Measurements from ENCODE around the gene DHRS7B. TPM values are rescaled to one million over a fixed set of nuclear protein-coding genes. Genes with fewer than 3 reads are reported as not detected.

Gene DHRS7B
- polyA plus RNA-seq, 1 donor (not counting 4 experiments of a cell fraction or from before 2014, with no cell fraction given): 33.8 TPM

DNA sequence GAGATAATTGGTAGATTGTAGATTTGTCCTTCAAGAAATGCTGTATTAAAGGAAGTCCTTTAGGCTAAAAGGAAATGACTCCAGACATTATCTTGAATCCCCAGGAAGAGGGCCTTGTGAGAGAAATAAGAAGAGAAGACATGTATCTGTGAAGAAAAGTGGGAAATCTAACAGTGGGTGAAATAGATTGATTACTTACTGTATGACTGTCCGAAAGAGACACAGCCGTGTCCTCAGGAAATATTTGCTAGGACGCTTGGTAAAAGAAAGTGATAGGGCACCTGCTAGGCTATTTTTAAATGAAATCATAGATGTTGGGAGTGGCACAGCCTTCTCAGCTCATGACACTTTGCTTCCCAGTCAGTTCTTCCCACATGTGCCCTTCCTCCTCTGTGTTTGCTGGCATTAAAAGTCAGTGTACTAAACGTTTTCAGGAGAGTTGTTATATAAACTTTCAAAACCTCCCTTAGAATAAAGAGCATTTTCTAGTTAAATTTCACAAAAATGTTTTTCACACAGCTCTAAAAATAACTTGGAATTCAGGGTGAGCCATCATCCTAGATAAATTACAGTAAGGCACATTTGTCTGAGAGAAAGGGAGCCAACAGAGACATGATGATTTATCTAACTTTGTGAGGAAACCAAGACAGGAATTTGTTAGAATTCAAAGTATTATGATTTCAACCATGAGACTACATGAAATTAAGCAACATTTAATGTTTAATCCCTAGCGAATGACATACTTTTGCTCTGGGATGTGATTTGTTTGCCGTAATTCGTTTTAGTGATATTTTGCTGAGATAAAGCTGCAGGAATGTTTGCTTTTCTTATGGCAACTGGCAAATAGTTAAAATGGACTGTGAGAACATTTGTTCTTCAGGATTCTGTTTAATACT is 35.0 kb downstream of the DHRS7B start:
- no peak overlapping the region for H3K27ac ChIP-seq (ENCODE audit: control insufficient read depth, insufficient read depth, low read length)
- TF ChIP-seq, protein P1, sequence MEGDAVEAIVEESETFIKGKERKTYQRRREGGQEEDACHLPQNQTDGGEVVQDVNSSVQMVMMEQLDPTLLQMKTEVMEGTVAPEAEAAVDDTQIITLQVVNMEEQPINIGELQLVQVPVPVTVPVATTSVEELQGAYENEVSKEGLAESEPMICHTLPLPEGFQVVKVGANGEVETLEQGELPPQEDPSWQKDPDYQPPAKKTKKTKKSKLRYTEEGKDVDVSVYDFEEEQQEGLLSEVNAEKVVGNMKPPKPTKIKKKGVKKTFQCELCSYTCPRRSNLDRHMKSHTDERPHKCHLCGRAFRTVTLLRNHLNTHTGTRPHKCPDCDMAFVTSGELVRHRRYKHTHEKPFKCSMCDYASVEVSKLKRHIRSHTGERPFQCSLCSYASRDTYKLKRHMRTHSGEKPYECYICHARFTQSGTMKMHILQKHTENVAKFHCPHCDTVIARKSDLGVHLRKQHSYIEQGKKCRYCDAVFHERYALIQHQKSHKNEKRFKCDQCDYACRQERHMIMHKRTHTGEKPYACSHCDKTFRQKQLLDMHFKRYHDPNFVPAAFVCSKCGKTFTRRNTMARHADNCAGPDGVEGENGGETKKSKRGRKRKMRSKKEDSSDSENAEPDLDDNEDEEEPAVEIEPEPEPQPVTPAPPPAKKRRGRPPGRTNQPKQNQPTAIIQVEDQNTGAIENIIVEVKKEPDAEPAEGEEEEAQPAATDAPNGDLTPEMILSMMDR (optimal IDR thresholded peaks at IDR 0.05 in 1 of 3, IDR thresholded peaks at IDR 0.05 in 1 of 3, conservative IDR thresholded peaks at IDR 0.05 in 1 of 3; ENCODE audit: extremely low read depth in 1 of 3, insufficient read depth in 2 of 3, low read length in 3 of 3): no peak
- TF ChIP-seq EZH2 (IDR thresholded peaks at IDR 0.05; ENCODE audit: low read length): no peak

DNA sequence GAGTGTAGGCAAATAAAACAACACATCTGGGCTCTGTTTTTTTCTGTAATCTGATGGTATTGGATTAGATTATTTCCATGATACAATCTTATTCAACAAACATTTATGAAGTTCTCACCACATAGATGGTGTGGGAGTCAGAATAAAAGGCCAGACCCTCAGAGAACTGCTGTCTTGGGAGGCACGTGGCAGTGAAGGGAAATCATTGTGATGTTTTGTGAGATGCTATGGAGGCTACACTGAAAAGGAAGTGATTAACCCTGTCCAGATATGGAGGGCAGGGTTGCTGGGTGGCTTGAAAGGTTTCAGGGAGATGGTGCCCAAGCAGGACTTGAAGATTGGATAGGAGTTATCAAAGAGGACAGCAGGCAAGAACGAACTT is 35.6 kb downstream of the DHRS7B start:
- Histone ChIP-seq H3K9me3 (ENCODE audit: control insufficient read depth, low read depth, low read length) (no peaks in the 10 kb centered on the region), H2AFZ (ENCODE audit: control insufficient read depth, low read length) (no peak overlapping the region), H3K9ac (ENCODE audit: control insufficient read depth, extremely low read depth, insufficient read depth, low read length) (no peak overlapping the region), H3K4me2 (ENCODE audit: control insufficient read depth, extremely low read depth, insufficient read depth, low read depth, low read length) (no peak overlapping the region), H3K27me3 (ENCODE audit: control insufficient read depth, extremely low read depth, insufficient read depth, low read length) (no peaks in the 10 kb centered on the region), H3K27ac (ENCODE audit: control insufficient read depth, insufficient read depth, low read length) (no peak overlapping the region), H3K36me3 (ENCODE audit: control insufficient read depth in 2 of 2, extremely low read depth in 1 of 2, insufficient read depth in 2 of 2, low read length in 2 of 2) (no peaks in the 10 kb centered on the region), H3K4me1 (ENCODE audit: control insufficient read depth, extremely low read depth, insufficient read depth, low read length) (no peaks in the 10 kb centered on the region), H3K4me3 (ENCODE audit: control insufficient read depth in 2 of 3, extremely low read depth in 1 of 3, insufficient read depth in 2 of 3, low read depth in 1 of 3, low read length in 3 of 3) (no peak overlapping the region), H3K79me2 (ENCODE audit: control insufficient read depth, insufficient read depth, low read length) (no peaks in the 10 kb centered on the region), H4K20me1 (ENCODE audit: control insufficient read depth, extremely low read depth, insufficient read depth, low read length) (no peaks in the 10 kb centered on the region), H3K9me1 (ENCODE audit: control insufficient read depth, extremely low read depth, insufficient read depth, low read length) (no peaks in the 10 kb centered on the region)
- dilution Hi-C loops (cut with MboI; ENCODE audit: extremely low pct_ligation_motif_present, low sequenced_read_pairs): no loop called here
- TF ChIP-seq, protein P1 (optimal IDR thresholded peaks at IDR 0.05 in 1 of 3, IDR thresholded peaks at IDR 0.05 in 1 of 3, conservative IDR thresholded peaks at IDR 0.05 in 1 of 3; ENCODE audit: extremely low read depth in 1 of 3, insufficient read depth in 2 of 3, low read length in 3 of 3): no peak
- no peak for TF ChIP-seq EZH2 (IDR thresholded peaks at IDR 0.05; ENCODE audit: low read length)
- FAIRE-seq (no peak), DNase-seq (ENCODE audit: low read depth, low spot score) (no peak)

More for the DNA sequence above, 35.0 kb downstream of the DHRS7B start:
- no peaks in the 10 kb centered on the region for H3K9me1 ChIP-seq (ENCODE audit: control insufficient read depth, extremely low read depth, insufficient read depth, low read length)
- H3K9me3 ChIP-seq (ENCODE audit: control insufficient read depth, low read depth, low read length): no peaks in the 10 kb centered on the region
- FAIRE-seq (no peak), DNase-seq (ENCODE audit: low read depth, low spot score) (no peak)
- H3K4me2 ChIP-seq (ENCODE audit: control insufficient read depth, extremely low read depth, insufficient read depth, low read depth, low read length): no peak overlapping the region
- H3K27me3 ChIP-seq (ENCODE audit: control insufficient read depth, extremely low read depth, insufficient read depth, low read length): no peaks in the 10 kb centered on the region
- dilution Hi-C loops (cut with MboI; ENCODE audit: extremely low pct_ligation_motif_present, low sequenced_read_pairs): no loop called here
- no peaks in the 10 kb centered on the region for H3K4me1 ChIP-seq (ENCODE audit: control insufficient read depth, extremely low read depth, insufficient read depth, low read length)
- no peaks in the 10 kb centered on the region for H4K20me1 ChIP-seq (ENCODE audit: control insufficient read depth, extremely low read depth, insufficient read depth, low read length)
- no peak overlapping the region for H2AFZ ChIP-seq (ENCODE audit: control insufficient read depth, low read length)
- no peaks in the 10 kb centered on the region for H3K79me2 ChIP-seq (ENCODE audit: control insufficient read depth, insufficient read depth, low read length)
- H3K9ac ChIP-seq (ENCODE audit: control insufficient read depth, extremely low read depth, insufficient read depth, low read length): no peak overlapping the region
- no peak overlapping the region for H3K4me3 ChIP-seq (ENCODE audit: control insufficient read depth in 2 of 3, extremely low read depth in 1 of 3, insufficient read depth in 2 of 3, low read depth in 1 of 3, low read length in 3 of 3)
- no peaks in the 10 kb centered on the region for H3K36me3 ChIP-seq (ENCODE audit: control insufficient read depth in 2 of 2, extremely low read depth in 1 of 2, insufficient read depth in 2 of 2, low read length in 2 of 2)
